Transverse colon (tissue), 4 donors: ENCODE data around the gene PDGFD.

Source experiments
- EP300 ChIP-seq: sonication (generic); formaldehyde crosslinking; IDR thresholded peaks from one replicate; pipeline ENCODE4 v1.6.1; 2017; ENCODE audit warnings: antibody characterized with exemption, low read depth
- POLR2A ChIP-seq: fragments of 450-650 bp; IDR thresholded peaks from one replicate; pipeline ENCODE4 v1.6.1; 2016; ENCODE audit warnings: antibody characterized with exemption, mild to moderate bottlenecking, moderate library complexity
- POLR2AphosphoS5 ChIP-seq, 3 donors: sonication (generic); formaldehyde crosslinking; IDR thresholded peaks; one replicate each; pipeline ENCODE4 v1.6.1; 2016; ENCODE audit warnings: antibody characterized with exemption in 3 of 3
- TF ChIP-seq, protein P1 (sequence below), 5 experiments: fragments of 200-600 bp in 3 of 5; fragments of 450-650 bp in 2 of 5; sonication (generic) in 3 of 5; IDR thresholded peaks; 1 replicate in 2 of 5; 2 replicates in 3 of 5; pipeline ENCODE4 v1.5.1; 2016 to 2017; ENCODE audit warnings: antibody characterized with exemption in 5 of 5, inconsistent platforms in 3 of 5, mild to moderate bottlenecking in 2 of 5, moderate library complexity in 1 of 5

DNA sequence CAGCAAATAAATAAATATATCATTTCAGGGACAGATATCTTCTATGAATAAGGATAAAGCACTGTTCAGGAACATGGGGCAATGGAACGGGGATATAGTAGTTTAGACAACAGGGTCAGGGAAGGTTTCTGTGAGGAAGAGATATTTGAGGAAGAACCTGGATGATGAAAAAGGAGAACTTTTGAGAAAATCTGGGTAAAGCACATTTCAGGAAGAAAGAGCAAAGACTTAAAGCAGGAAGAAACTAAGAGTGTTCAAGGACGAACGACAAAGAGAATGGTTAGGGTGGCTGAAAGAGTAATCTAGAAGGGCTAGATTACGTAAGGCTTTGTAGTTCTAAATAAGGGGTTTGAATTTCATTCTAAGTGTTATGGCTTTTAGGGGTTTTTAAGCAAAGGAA lies 114.8 kb downstream of the PDGFD start:
- no peak for TF ChIP-seq POLR2A
- no peak for TF ChIP-seq POLR2AphosphoS5 (IDR thresholded peaks at IDR 0.05)
- TF ChIP-seq, protein P1, sequence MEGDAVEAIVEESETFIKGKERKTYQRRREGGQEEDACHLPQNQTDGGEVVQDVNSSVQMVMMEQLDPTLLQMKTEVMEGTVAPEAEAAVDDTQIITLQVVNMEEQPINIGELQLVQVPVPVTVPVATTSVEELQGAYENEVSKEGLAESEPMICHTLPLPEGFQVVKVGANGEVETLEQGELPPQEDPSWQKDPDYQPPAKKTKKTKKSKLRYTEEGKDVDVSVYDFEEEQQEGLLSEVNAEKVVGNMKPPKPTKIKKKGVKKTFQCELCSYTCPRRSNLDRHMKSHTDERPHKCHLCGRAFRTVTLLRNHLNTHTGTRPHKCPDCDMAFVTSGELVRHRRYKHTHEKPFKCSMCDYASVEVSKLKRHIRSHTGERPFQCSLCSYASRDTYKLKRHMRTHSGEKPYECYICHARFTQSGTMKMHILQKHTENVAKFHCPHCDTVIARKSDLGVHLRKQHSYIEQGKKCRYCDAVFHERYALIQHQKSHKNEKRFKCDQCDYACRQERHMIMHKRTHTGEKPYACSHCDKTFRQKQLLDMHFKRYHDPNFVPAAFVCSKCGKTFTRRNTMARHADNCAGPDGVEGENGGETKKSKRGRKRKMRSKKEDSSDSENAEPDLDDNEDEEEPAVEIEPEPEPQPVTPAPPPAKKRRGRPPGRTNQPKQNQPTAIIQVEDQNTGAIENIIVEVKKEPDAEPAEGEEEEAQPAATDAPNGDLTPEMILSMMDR (IDR thresholded peaks at IDR 0.05) = no peak
- no peak for TF ChIP-seq EP300
